ENCODE data around the gene DCDC2C. TPM values are rescaled to one million over a fixed set of nuclear protein-coding genes. Genes with fewer than 3 reads are reported as not detected.

The DCDC2C gene
- total and polyA plus RNA-seq, 2 donors (not counting 1 experiment from before 2014, with no cell fraction given), result not detected

- Histone ChIP-seq H3K4me1 (ENCODE audit: control insufficient read depth, extremely low read depth, insufficient read depth, low read length) (no peaks in the 10 kb centered on the region), H3K4me2 (ENCODE audit: extremely low read depth, insufficient read depth, low read length) (no peak overlapping the region), H3K27me3 (ENCODE audit: control insufficient read depth, insufficient read depth, low read length) (no peaks in the 10 kb centered on the region), H3K9me3 (ENCODE audit: control insufficient read depth, insufficient read depth, low read depth, low read length) (no peaks in the 10 kb centered on the region), H3K4me3 (replicated peaks in 1 of 4; ENCODE audit: control extremely low read depth in 1 of 4, insufficient read depth in 1 of 4, low read depth in 3 of 4, low read length in 4 of 4) (no peak overlapping the region), H3K79me2 (ENCODE audit: control insufficient read depth, insufficient read depth, low read length) (no peaks in the 10 kb centered on the region), H3K9ac (ENCODE audit: insufficient read depth, low read length) (no peak overlapping the region), H4K20me1 (ENCODE audit: control insufficient read depth, extremely low read depth, insufficient read depth, low read length) (no peaks in the 10 kb centered on the region), H3K36me3 (ENCODE audit: control insufficient read depth, insufficient read depth, low read length) (no peaks in the 10 kb centered on the region), H3K27ac (ENCODE audit: insufficient read depth, low read length) (no peak overlapping the region), H2AFZ (ENCODE audit: low read length) (no peak overlapping the region)
- no peak for DNase-seq (ENCODE audit: low read depth in 2 of 2)
- TF ChIP-seq EZH2 (IDR thresholded peaks at IDR 0.05; ENCODE audit: low read length, missing control alignments), result no peak
- no peak for TF ChIP-seq CTCF (conservative IDR thresholded peaks at IDR 0.05 in 1 of 2, IDR thresholded peaks at IDR 0.05 in 1 of 2; ENCODE audit: low read depth in 1 of 2, low read length in 2 of 2)
These were observed 191.6 kb downstream of the DCDC2C start for GRCh38 chr2:3895021-3895420.

Other genes starting within 250 kb of the DCDC2C start
- gene ADI1, start 184.0 kb upstream of the DCDC2C start, total RNA-seq, result 22.1 and 41.9 TPM in 2 replicates
- 69.3 and 83.0 TPM in 2 replicates for gene ADI1, start 184.0 kb upstream of the DCDC2C start, polyA plus RNA-seq
- gene RNASEH1, start 145.2 kb upstream of the DCDC2C start, total RNA-seq, result 28.5 and 31.2 TPM in 2 replicates
- 23.8 and 28.6 TPM in 2 replicates for gene RNASEH1, start 145.2 kb upstream of the DCDC2C start, polyA plus RNA-seq
- 1,452 and 2,150 TPM in 2 replicates for gene RPS7, start 128.3 kb upstream of the DCDC2C start, total RNA-seq
- gene RPS7, start 128.3 kb upstream of the DCDC2C start, polyA plus RNA-seq, result 1,409 and 1,476 TPM in 2 replicates
- 0.77 and 0.83 TPM in 2 replicates for gene COLEC11, start 108.5 kb upstream of the DCDC2C start, total RNA-seq
- 0.30 and 0.34 TPM in 2 replicates for gene COLEC11, start 108.5 kb upstream of the DCDC2C start, polyA plus RNA-seq
- not detected in 2 replicates for gene ALLC, start 45.4 kb upstream of the DCDC2C start, total RNA-seq
- not detected in 2 replicates for gene ALLC, start 45.4 kb upstream of the DCDC2C start, polyA plus RNA-seq

Data from fibroblast of lung (primary cell).